Neural crest cell (in vitro differentiated cells): ENCODE measurements around the gene OR10J1. TPM values are rescaled to one million over a fixed set of nuclear protein-coding genes. Genes with fewer than 3 reads are reported as not detected.

Experiments
- DNase-seq: peaks from one replicate; pipeline ENCODE4 v3.0.0; 2021; ENCODE audit warnings: low read depth, mixed read lengths, low spot score
- H3K27ac Mint-ChIP-seq: one replicate; pipeline ENCODE4 v1.8.0; 2021; ENCODE audit warnings: mild to moderate bottlenecking, mixed read lengths; ENCODE audit not compliant: unreplicated experiment
- H3K27me3 Mint-ChIP-seq: 2 replicates; pipeline ENCODE4 v1.8.0; 2021; ENCODE audit warnings: low read depth, mild to moderate bottlenecking, mixed read lengths
- H3K36me3 Mint-ChIP-seq: 2 replicates; pipeline ENCODE4 v1.8.0; 2021; ENCODE audit warnings: low read depth, mild to moderate bottlenecking, mixed read lengths
- H3K4me1 Mint-ChIP-seq: 2 replicates; pipeline ENCODE4 v1.8.0; 2021; ENCODE audit warnings: mixed read lengths
- H3K4me3 Mint-ChIP-seq: one replicate; pipeline ENCODE4 v1.8.0; 2021; ENCODE audit warnings: mild to moderate bottlenecking, mixed read lengths
- H3K9me3 Mint-ChIP-seq: 2 replicates; pipeline ENCODE4 v1.8.0; 2021; ENCODE audit warnings: mixed read lengths
- CTCF ChIP-seq: fragments of 200-600 bp; sonication (generic); conservative IDR thresholded peaks from 2 replicates; pipeline ENCODE4 v1.5.0; 2021; ENCODE audit warnings: antibody characterized with exemption, mild to moderate bottlenecking
- total RNA-seq: library from RNA; stranded (reverse); gene quantifications from 2 replicates; pipeline ENCODE4 v1.2.1, GENCODE V29; 2021

OR10J1 gene
- total RNA-seq, 1 donor from 2014 or later: not detected

- Mint-ChIP-seq H3K4me3 (no peak overlapping the region), H3K27ac (no peak overlapping the region), H3K9me3 (peaks cover 21% of the 10 kb centered on the region), H3K36me3 (peaks cover 2% of the 10 kb centered on the region), H3K27me3 (no peaks in the 10 kb centered on the region), H3K4me1 (no peaks in the 10 kb centered on the region)
- TF ChIP-seq CTCF: no peak
- no peak for DNase-seq
These were observed 10.3 kb upstream of the OR10J1 start for GRCh38 chr1:159429074-159429861.

GRCh38 chr1:159430985-159431384 is 8.5 kb upstream of the OR10J1 start:
- Mint-ChIP-seq H3K36me3 (peaks cover 2% of the 10 kb centered on the region), H3K4me3 (no peak overlapping the region), H3K27ac (no peak overlapping the region), H3K27me3 (no peaks in the 10 kb centered on the region), H3K4me1 (no peaks in the 10 kb centered on the region), H3K9me3 (peaks cover 27% of the 10 kb centered on the region)
- no peak for DNase-seq
- no peak for TF ChIP-seq CTCF

GRCh38 chr1:159431904-159432303 is 7.6 kb upstream of the OR10J1 start, which contains the start of gene OR10J4:
Gene OR10J4 (plus strand): TSS chr1:159432204.
- no peak for TF ChIP-seq CTCF
- no peaks in the 10 kb centered on the region for H3K27me3 Mint-ChIP-seq
- H3K9me3 Mint-ChIP-seq: peaks cover 31% of the 10 kb centered on the region
- DNase-seq: no peak
- no peak within 1 kb of the TSS for H3K27ac Mint-ChIP-seq
- H3K4me3 Mint-ChIP-seq: no peak within 1 kb of the TSS
- peaks cover 2% of the 10 kb centered on the region for H3K36me3 Mint-ChIP-seq
- H3K4me1 Mint-ChIP-seq: no peaks in the 10 kb centered on the region

GRCh38 chr1:159436469-159436868 is 3.1 kb upstream of the OR10J1 start:
- no peaks in the 10 kb centered on the region for H3K4me1 Mint-ChIP-seq
- no peak overlapping the region for H3K4me3 Mint-ChIP-seq
- TF ChIP-seq CTCF: no peak
- DNase-seq: no peak
- peaks cover 29% of the 10 kb centered on the region for H3K9me3 Mint-ChIP-seq
- peaks cover 2% of the 10 kb centered on the region for H3K36me3 Mint-ChIP-seq
- H3K27me3 Mint-ChIP-seq: no peaks in the 10 kb centered on the region
- no peak overlapping the region for H3K27ac Mint-ChIP-seq

GRCh38 chr1:159441360-159441759 is 1.8 kb downstream of the OR10J1 start:
- Mint-ChIP-seq H3K36me3 (no peaks in the 10 kb centered on the region), H3K4me3 (no peak overlapping the region), H3K4me1 (no peaks in the 10 kb centered on the region), H3K9me3 (peaks cover 16% of the 10 kb centered on the region), H3K27ac (no peak overlapping the region), H3K27me3 (no peaks in the 10 kb centered on the region)
- no peak for TF ChIP-seq CTCF
- DNase-seq: no peak
